Cerebellar nuclear complex (tissue), 1 donor: ENCODE data around the gene IL36G.
"Not testable (repeated sequence)": the region's sequence is repeated elsewhere in the genome, so short reads cannot be mapped to it uniquely, and the experiment has no call there.

ENCODE experiments used
- DNase-seq, 2 experiments: peaks; one replicate each; lab custom pipeline; 2025; lab: John Stamatoyannopoulos, UW

Gene IL36G

DNA sequence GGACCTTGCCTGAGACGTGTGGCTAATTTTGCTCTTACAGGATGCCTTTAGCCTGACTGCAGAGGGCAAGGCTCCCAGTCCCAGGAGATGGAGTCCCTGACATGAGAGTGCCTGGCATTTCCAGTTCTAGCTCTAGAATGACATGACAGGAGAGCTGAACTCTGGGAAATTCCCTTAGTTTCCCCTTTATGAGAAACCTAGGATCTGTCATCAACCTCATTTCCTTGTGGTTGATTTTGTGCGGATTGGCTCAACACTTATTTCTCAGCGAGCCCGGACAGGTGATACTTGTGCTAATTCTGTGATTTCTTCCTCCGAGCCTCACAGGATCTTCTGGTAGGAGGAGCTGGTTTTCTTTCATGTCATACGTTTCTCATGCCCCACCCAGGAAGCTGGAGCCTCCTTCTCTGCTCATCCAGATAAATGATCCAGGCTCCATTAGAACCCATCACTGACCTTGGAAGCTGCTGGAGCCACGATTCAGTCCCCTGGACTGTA is at the start of gene IL36G:
Gene IL36G (plus strand): TSS at position 448 of the 498 bp plus-strand sequence. CDS start 633 bp downstream, outside the sequence.
- DNase-seq = no peak

DNA sequence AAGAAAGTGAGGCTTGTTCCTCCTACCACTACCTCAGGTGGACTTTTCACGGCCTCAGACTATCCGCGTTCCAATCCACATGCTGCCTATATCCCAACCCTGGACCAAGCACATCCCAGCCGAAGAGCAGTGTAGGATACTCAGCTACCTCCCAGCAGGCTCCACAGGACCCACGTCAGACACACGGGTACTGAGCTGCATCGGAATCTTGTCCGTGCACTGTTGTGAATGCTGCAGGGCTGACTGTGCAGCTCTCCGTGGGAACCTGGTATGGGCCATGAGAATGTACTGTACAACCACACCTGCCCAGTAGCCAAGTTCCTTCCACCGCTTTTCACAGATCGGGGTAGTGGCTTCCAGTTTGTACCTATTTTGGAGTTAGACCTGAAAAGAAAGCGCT is 44.5 kb upstream of the IL36G start:
- no peak for DNase-seq

DNA sequence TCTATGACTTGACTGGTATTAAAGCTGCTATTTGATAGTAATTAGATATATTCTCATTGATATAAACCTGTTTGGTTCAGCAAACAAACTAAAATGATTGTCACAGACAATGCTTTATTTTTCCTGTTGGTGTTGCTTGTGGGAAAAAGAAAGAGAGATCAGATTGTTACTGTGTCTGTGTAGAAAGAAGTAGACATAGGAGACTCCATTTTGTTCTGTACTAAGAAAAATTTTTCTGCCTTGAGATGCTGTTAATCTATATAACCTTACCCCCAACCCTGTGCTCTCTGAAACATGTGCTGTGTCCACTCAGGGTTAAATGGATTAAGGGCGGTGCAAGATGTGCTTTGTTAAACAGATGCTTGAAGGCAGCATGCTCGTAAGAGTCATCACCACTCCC is 43.7 kb upstream of the IL36G start:
- DNase-seq = not testable (repeated sequence)

DNA sequence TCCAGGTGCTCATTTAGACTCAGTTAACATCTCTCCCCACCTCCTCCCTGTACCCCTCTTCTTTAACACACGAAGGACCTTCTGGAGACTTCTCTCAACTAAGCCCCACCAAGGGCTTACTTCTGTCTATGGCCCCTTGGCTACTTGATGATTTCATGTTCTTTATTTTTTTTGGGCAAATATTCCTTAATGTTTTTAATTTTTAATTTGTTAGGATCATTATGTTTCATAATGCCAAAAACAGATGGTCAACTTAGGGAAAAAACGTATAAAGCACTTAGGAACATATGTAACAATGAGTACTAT is 40.9 kb upstream of the IL36G start:
- no peak for DNase-seq

DNA sequence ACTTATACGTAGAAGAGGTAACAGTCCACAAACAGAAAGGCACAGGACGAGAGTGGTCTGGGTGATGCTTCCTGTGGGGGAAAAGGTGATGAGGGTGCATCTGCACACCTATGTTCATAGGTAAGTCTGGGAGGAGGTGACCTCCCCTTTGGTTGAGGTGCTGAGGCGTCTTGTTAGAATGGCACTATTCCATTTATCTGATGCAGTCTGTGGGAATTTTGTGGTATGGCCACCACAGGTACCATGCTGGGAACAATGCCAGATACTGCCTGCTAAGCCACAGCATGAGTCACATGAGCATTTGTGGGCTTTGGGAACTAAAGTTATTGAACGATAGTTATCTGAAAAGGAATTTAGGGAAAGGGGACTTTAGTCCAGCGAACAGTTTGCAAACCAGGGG is 38.9 kb upstream of the IL36G start:
- DNase-seq = no peak

DNA sequence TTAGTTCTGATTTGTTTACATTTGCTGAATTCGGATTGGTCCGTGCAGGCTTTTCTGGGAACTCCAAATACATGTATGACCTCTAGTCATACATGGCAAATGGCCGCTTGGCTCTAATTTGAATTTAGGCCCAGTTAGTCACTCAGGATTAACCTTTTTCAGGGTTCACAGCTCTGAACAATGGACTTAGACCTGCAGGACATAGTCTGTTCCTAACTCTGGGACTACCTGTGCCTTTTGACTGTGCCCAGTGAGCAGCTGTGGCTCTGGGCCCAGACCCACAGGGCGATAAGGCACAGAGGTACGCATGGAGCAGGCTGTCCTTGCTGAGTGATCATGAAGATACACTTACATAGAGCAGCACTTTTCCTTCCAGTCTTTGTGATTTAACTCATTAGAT is 38.4 kb upstream of the IL36G start:
- DNase-seq = no peak

DNA sequence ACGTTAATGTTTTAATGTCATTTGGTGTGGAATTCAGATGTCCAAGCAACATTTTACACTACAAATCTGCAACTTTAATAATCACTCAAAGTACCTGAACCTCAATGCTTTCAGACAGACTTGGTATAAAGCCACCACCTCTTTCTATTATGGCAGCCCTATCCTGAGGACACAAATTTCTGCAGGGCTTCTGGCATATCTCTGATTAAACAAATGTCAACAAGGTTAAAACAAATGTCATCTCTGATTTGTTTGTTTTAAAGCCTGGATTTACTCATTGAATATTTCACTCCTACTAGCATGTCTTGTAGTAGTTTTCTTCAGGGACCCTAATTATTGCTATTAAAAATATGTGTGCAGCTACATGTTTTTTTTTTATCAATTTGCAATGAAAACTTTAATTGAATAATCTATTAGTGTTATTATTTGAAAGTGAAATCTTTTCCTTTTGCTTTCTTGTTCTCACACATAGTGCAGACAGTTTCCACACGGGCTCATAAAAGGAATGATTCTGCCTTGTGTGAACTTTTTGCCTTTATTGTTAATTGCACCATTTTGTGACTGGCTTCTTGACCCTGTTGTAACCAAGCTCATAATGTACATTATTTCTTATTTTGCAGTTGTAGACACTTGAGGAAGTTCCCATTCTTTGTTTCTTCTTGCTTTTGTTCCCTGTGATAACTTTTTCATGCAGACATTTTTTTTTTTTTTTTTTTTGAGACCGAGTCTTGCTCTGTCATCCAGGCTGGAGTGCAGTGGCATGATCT is 36.8 kb upstream of the IL36G start:
- DNase-seq = no peak

DNA sequence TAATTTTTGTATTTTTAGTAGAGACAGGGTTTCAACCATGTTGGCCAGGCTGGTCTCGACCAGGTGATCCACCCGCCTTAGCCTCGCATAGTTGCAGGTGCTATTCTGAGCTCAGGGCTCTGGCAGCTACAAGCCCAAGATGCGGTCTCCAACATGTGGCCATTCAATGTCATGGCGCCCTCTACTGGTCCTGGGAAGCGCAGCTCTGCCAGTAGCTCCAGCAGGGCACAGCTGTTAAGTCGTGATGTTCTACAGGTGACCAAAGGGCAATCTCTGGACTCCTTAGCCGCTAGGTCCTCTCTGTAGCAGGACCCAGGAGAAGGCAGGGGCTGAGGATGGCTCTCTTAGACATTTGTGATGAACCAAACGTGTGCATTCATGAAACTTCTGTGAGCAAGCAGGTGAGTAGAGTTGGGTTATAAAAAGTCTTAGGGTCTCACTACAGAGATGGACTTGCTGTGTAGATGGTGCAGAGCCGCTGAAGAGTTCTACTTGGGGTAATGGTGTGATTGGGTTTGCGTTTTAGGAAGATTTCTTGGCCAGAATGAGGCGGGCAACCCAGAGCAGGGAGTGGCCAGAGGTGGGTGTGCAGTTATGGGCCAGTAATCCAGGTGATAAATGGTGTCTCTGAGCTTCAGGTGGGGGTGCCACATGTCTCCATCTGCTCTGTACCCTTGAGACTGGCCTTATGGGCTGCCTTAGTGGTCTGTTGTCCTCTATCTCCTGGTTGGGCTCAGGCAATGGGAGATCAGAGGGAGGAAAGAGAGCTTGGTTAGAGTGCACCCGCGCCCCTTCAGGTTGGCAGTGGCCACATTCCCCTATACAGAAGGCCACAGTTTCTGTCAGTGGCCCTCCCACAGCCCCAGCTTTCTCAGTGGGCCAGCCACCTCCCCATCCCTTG is 35.8 kb upstream of the IL36G start:
- DNase-seq = no peak

DNA sequence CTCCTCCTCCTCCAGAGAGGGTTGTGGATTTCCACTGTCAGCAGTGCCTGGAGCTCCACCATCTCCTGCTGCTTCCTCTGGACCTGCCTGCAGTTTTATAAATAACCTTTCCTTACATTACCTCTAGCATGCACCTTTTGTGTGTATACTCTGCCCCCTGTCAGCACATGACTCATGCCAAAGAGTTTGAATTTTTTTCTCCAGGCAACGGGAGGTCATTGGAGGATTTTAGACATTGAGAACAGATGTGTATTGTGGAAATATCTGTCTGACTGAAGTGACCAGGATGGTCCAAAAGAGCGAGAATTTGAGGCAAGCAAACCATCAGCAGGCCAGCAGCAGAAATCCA is 35.2 kb upstream of the IL36G start:
- no peak for DNase-seq

DNA sequence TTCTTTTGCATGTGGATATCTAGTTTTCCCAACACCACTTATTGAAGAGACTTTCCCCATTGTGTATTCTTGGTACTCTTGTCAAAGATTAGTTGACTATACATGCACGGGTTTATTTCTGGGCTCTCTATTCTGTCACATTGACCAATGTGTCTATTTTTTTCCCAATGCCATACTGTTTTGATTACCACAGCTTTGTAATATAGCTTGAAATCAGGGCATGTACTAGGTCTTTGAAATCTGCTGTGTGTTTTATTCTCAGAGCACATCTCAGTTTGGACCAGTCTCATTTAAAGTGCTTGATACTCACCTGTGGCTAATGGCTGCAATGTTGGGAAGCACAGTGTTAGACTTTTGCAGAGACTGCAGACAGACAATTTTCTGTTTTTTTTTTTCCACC is 32.8 kb upstream of the IL36G start:
- no peak for DNase-seq

DNA sequence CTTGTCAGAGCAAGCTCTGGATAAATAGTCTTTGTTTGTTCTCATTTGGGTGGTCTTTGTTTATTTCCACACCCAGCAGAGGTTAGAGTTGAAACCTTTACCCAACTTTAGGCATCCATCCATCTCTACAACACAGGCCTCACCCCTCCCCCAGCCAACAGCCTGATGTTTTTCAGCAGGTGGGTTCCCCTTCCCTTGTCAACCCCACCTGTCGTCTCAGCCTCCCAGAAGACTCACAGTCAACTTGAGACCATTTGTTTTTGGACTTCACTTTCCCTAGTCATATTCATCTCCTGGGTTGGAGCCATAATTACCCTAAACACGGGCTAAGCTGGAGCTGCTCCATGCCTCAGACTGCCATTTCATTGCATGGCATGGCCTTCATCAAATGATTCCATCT is 31.7 kb upstream of the IL36G start:
- no peak for DNase-seq

DNA sequence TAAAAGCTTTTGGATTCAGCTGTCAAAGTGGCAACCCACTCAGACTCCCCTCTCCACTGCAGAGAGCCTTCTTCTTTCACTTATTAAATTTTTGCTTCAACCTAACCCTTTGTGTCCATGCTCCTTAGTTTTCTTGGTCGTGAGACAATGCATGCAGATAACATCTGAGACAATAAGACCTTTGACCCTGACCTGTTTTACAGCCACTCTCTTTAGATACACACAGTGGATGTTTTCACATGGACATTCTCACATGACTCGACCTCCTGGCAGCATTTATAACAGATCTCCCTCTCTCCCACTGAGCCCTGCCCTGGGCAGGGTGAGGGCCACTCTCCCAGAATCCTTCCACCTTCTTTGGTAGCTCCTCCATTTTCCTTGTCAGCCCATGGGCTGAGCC is 30.4 kb upstream of the IL36G start:
- DNase-seq = no peak

DNA sequence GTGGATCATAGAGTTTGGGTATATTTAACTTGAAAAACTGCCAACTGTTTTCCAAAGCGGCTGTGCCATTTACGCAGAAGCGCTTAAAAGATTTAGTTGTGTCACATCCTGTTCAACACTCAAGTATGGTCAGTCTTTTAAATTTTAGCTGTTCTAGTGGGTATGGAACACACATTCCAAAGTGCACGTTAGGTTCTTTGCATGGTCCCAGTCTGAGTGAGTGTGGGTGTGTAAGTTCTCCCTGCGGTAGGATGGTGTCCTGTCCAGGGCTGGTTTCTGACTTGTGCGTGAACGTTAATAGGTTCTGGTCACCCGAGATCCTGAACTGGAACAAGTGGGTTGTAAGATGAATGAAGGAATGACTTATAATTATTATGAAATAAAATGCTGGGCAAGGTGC is 28.4 kb upstream of the IL36G start:
- DNase-seq = no peak

DNA sequence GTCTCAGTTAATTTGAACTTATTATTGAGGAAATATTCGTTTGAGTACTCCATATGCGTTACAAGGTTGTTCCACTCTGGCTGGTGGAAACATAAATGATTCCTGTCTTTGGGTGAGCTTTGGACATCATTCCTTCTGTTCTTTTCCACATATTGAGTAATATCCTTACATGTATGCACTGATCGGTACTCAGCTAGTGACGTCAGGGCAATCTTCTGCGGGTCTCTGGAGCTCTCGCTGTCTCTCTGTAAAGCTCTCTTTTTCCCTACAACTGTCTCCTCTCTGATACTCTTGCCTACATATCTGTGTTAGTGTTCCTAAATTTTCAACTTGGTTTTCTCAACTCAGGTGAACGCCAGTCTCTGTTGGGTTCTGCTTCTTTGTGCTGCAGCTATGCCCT is 23.4 kb upstream of the IL36G start:
- no peak for DNase-seq

DNA sequence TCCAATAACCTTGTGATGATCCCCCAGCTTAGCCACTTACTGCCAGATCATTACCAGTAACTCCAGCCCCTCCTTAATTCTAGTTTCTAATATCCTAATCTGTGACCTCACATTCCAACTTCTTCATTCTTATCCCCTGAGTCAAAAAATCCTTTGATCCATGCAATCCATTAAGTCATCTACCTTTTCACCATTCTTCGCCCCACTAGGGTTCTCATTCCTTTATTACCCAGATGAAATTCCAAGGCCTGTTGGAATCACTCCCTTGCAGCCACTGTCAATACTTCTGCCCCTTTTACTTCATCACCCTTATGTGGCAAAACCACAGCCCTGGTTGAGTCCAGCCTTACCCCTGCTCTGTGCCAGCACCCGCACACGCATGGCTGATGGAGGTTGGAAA is 20.3 kb upstream of the IL36G start:
- DNase-seq = no peak

DNA sequence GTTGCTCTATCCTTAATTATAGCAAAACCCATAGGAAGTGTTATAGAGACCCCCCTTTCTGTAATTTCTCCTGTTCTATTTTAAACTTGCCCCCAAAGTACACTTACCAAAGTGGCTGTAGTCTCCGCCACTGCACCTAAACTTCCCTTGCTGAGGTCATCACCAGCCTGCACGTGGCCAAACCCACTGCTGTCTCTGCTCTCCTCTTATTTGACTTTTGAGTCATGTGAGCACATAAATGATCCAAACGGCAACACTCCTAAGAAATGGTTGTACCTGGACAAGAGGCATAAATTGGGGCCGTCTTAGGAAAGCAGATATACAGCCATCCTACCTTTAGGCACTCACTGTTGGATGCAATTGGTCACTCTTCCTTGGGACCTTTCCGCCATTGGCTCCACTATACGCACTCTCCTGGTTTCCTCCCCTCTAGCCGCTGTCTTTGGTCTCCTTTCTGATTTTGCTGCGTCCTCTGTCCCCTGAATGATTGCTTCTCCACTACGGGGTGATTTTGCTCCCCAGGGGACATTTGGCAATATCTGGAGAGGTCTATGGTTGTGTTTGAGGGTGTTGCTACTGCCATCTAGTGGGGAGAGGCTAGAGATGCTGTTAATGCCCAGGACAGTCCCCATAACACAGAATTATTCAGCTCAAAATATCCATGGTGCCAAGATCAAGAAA is 19.2 kb upstream of the IL36G start:
- peak in 1 of 2 experiments; percentile 30 for DNase-seq

DNA sequence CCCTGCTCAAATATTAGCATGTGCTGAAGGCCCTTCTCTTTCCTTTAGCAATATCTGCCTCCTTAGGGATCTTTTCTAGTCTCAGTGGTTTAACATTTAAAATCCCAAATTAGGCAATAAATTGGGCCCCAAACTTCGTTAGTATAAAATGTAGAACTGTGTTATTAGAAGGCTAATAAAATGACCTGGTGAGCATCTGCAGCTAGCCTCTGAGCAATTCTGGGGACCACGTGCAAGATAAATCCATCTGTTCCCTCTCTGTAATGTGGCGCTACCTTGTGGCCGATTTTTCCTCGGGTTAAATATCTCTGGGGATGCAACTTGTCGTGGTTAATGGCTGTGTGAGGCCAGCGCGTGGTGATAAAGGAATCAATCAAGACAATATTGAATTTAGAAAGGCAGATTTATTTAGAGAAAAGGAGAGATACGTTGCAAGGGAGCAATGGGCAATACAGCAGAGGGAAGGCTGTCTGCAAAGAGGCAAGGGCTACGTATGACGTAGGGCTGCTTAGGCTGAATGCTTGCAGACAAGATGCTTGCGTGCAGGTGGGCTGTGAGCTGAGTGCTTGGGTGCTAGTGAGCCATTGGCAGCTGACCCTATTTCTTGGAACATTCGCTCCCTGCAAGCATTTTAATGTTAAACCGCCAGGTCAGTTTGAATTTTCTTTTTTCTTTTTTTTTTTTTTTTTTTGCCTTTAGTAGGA is 18.5 kb upstream of the IL36G start:
- DNase-seq = no peak

DNA sequence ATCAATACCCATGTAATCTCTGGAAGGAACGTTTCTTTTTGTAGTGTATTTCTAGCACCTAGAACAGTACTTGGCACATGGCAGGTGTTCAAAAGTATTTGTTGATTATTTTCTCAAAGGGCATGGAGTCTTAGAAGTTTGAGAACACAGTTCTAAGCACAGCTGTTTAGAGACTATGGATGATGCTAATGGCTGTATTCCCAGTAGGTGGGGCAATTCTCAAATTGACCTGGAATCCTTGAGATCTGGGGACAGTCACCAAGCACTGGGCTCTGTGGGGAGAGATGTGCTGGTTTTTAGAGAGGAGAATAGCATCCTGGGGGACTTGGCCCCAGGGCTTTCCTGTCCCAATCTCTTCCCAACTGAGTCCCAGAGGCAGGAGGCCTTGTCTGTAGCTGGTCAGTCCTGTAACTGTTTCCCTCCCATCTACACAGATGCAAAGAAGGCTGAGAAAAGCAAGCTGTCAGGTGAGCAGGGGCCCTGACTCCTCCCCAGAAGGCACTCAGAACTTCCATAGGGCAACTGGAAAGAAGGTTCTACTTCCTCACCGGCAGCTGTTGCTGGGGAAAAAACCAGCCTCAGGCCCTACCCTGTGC is 17.5 kb upstream of the IL36G start:
- no peak for DNase-seq

DNA sequence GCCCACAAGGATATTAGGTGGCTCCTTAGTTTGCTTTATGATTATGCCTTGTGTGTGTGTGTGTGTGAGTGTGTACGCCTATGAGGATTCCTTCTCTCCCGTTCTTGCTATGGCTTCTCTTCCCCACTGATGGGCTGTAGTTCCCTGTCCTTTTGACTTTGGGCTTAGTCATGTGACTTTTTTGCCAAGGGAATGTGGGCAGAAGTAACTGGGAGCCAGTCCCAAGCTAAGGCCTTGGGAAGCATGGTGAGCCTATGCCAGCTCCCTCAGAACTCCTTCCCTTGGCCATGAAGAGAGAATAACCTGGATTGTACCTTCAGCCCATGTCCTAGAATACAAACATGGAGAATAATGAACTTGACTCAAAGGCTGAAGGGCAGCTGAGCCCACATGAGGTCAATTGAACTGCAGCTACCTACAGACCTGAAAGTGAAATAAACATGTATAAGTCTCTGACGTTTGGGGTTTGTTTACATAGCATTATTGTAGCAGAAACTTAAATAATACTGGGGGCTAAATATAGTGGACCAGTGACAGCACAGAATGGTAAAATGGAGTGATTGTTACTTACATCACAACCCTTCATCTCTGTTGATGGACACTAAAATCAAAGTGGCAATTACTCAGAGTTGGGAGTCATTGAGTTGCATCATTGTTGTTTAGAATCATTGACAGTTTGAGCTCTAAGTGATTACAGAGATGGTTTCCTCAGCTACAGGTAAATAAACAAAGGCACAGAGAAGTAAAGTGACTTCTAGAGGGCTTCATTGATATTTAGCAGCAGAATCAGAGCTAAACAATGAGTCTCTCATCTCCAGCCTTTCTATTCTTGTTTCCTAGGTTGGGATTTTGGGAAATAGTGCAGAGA is 15.3 kb upstream of the IL36G start:
- no peak for DNase-seq

DNA sequence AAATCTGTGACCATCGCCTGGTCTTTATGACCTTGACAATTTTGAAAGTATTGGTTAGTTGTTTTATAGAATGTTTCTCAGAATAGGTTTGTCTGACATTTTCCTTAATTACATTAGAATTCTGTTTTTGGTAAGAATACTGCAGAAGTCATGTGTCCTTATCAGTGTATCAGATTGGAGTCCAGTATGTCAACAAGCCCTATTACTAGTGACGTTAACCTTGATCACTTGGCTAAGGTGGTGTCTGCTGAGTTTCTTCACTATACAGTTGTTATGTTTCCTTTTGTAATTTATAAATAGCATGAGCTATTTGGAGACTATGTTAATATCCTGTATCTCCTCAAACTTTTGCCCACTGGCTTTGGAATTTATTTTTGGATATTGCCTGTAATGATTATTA is 10.8 kb upstream of the IL36G start:
- DNase-seq = no peak
